Coronary artery (tissue), 2 donors: ENCODE data around the gene RAPGEF6.
"Not testable (repeated sequence)": the region's sequence is repeated elsewhere in the genome, so short reads cannot be mapped to it uniquely, and the experiment has no call there.

Experiments
- DNase-seq: peaks from one replicate; pipeline ENCODE4 v3.0.0-alpha.2; 2017; ENCODE audit warnings: low spot score
- H3K27ac ChIP-seq, 2 donors: fragments of 200-600 bp; sonication (generic); one replicate each; pipeline ENCODE4 v1.5.1; 2016 to 2019
- H3K4me3 ChIP-seq: fragments of 200-600 bp; sonication (generic); 2 replicates; pipeline ENCODE4 v1.5.1; 2016; ENCODE audit warnings: mild to moderate bottlenecking, moderate library complexity
- CTCF ChIP-seq: fragments of 200-600 bp; sonication (generic); IDR thresholded peaks from one replicate; pipeline ENCODE4 v1.5.1; 2019; ENCODE audit warnings: antibody characterized with exemption

RAPGEF6 gene

GRCh38 chr5:131608597-131608996 is 26.4 kb downstream of the RAPGEF6 start:
- TF ChIP-seq CTCF, result no peak
- Histone ChIP-seq H3K4me3 (no peak overlapping the region), H3K27ac (peak overlapping the region; percentile 19 to 69)
- DNase-seq, result no peak

GRCh38 chr5:131607903-131608540 is 27.0 kb downstream of the RAPGEF6 start:
- Histone ChIP-seq H3K4me3 (no peak overlapping the region), H3K27ac (peak overlapping the region; percentile 19 to 68)
- no peak for DNase-seq
- no peak for TF ChIP-seq CTCF

GRCh38 chr5:131607418-131607817 is 27.6 kb downstream of the RAPGEF6 start:
- H3K27ac ChIP-seq, result peak overlapping the region; percentile 19 to 66

GRCh38 chr5:131605086-131605485 is 29.9 kb downstream of the RAPGEF6 start:
- no peak for TF ChIP-seq CTCF
- no peak for DNase-seq
- H3K4me3 ChIP-seq, result no peak overlapping the region
- no peak overlapping the region for H3K27ac ChIP-seq

More at GRCh38 chr5:131607418-131607817, 27.6 kb downstream of the RAPGEF6 start:
- no peak for TF ChIP-seq CTCF
- peak overlapping the region; percentile 17 for H3K4me3 ChIP-seq
- DNase-seq, result no peak

- TF ChIP-seq CTCF, result no peak
- DNase-seq, result no peak
- H3K4me3 ChIP-seq, result no peak overlapping the region
- H3K27ac ChIP-seq, result no peak overlapping the region
Observed at GRCh38 chr5:131595088-131596033, 39.7 kb downstream of the RAPGEF6 start.

- Histone ChIP-seq H3K27ac (no peak overlapping the region), H3K4me3 (no peak overlapping the region)
- DNase-seq, result no peak
- TF ChIP-seq CTCF, result no peak
Observed at GRCh38 chr5:131593921-131594320, 41.1 kb downstream of the RAPGEF6 start.

GRCh38 chr5:131593436-131593835 is 41.6 kb downstream of the RAPGEF6 start:
- not testable (repeated sequence) for H3K27ac ChIP-seq, DNase-seq, H3K4me3 ChIP-seq
